Ectodermal cell (in vitro differentiated cells): Measurements from ENCODE around the gene CLPTM1L. TPM values are rescaled to one million over a fixed set of nuclear protein-coding genes. Genes with fewer than 3 reads are reported as not detected.

Source experiments
- H3K27ac ChIP-seq: 2 replicates; pipeline ENCODE4 v1.7.0; 2013; ENCODE audit warnings: mild to moderate bottlenecking, low read depth, low read length; ENCODE audit not compliant: insufficient read depth, poor library complexity, severe bottlenecking
- H3K27me3 ChIP-seq: 2 replicates; pipeline ENCODE4 v1.7.0; 2013; ENCODE audit warnings: mild to moderate bottlenecking, low read length; ENCODE audit not compliant: insufficient read depth, control insufficient read depth, poor library complexity, severe bottlenecking
- H3K36me3 ChIP-seq: one replicate; pipeline ENCODE4 v1.7.0; 2013; ENCODE audit warnings: low read length; ENCODE audit not compliant: control insufficient read depth, insufficient read depth
- H3K4me1 ChIP-seq: one replicate; pipeline ENCODE4 v1.7.0; 2013; ENCODE audit warnings: low read length; ENCODE audit not compliant: control insufficient read depth, insufficient read depth
- H3K4me3 ChIP-seq: 2 replicates; pipeline ENCODE4 v1.7.0; 2013; ENCODE audit warnings: low read depth, low read length, control low read depth; ENCODE audit not compliant: insufficient read depth
- H3K9me3 ChIP-seq: 2 replicates; pipeline ENCODE4 v1.7.0; 2013; ENCODE audit warnings: mild to moderate bottlenecking, low read length, moderate library complexity; ENCODE audit not compliant: control insufficient read depth
- WGBS, 2 experiments: methylation state at CpG; one replicate each; pipeline ENCODE4 v1.1.7; 2013; ENCODE audit warnings: missing lambda C conversion rate in 2 of 2; 5-methylcytosine and 5-hydroxymethylcytosine counted together
- polyA plus RNA-seq, 4 experiments: library from polyadenylated mRNA; stranded (reverse); fragments of 50-300 nt; gene quantifications; one replicate each; pipeline ENCODE4 v1.2.3, GENCODE V29; 2013

CLPTM1L gene, protein sequence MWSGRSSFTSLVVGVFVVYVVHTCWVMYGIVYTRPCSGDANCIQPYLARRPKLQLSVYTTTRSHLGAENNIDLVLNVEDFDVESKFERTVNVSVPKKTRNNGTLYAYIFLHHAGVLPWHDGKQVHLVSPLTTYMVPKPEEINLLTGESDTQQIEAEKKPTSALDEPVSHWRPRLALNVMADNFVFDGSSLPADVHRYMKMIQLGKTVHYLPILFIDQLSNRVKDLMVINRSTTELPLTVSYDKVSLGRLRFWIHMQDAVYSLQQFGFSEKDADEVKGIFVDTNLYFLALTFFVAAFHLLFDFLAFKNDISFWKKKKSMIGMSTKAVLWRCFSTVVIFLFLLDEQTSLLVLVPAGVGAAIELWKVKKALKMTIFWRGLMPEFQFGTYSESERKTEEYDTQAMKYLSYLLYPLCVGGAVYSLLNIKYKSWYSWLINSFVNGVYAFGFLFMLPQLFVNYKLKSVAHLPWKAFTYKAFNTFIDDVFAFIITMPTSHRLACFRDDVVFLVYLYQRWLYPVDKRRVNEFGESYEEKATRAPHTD
- 101 TPM for polyA plus RNA-seq (2013, experiment 1 of 4)
- 106 TPM for polyA plus RNA-seq (2013, experiment 2 of 4)
- 86.4 TPM for polyA plus RNA-seq (2013, experiment 3 of 4)
- polyA plus RNA-seq (2013, experiment 4 of 4), result 84.4 TPM

DNA sequence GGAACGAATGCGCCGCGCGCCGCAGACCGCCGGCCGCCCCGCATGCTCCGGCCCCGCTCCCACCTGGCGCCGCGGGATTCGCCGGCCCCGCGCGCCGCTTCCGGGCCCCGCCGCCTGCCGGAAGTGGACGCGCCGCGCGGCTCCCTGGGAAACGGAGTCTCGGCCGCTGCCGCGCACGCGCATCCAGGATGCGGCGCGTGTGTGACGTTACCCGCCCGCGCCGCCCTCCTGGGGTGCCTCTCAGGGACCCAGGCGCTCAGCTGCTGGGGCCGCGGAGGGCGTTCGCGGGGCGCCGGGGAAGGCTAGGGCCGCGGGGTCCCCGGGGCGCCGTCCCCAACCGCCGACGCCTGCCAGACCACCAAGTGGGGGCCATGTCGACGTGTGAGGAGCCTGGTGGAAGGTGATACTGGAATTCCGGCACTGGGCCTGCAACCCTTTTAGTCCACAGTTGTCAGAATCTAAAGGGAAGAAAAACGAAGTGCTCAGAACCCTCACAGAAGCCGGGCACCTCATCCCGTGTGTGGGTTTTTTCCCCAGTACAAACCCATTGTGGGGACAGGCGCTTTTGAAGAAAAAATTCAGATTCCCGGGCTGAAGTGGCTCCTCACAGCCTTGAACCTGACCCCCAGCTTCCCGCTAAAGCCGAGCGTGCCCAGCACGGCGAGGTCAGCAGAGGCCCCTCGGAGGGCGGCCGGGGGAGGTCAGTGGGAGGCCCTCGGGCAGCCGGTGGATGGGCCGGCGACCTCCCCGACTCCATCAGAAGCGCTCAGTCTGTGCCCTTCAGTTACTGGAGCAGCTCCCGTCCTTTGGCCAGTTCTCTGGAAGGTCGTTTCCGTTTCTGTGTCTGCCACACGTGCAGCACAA lies at the start of gene CLPTM1L:
CLPTM1L (minus strand) TSS at position 125 of the 864 bp plus-strand sequence. CDS start 258 bp downstream, outside the sequence.
- H3K27me3 ChIP-seq, result no peaks in the 10 kb centered on the region
- H3K4me3 ChIP-seq, result peak within 1 kb of the TSS; percentile 88
- 4% methylated on average over 87 of the region's 87 CpGs for WGBS, 2 experiments
- peaks cover 17% of the 10 kb centered on the region for H3K36me3 ChIP-seq
- no peaks in the 10 kb centered on the region for H3K9me3 ChIP-seq
- no peak within 1 kb of the TSS for H3K27ac ChIP-seq
- no peaks in the 10 kb centered on the region for H3K4me1 ChIP-seq

DNA sequence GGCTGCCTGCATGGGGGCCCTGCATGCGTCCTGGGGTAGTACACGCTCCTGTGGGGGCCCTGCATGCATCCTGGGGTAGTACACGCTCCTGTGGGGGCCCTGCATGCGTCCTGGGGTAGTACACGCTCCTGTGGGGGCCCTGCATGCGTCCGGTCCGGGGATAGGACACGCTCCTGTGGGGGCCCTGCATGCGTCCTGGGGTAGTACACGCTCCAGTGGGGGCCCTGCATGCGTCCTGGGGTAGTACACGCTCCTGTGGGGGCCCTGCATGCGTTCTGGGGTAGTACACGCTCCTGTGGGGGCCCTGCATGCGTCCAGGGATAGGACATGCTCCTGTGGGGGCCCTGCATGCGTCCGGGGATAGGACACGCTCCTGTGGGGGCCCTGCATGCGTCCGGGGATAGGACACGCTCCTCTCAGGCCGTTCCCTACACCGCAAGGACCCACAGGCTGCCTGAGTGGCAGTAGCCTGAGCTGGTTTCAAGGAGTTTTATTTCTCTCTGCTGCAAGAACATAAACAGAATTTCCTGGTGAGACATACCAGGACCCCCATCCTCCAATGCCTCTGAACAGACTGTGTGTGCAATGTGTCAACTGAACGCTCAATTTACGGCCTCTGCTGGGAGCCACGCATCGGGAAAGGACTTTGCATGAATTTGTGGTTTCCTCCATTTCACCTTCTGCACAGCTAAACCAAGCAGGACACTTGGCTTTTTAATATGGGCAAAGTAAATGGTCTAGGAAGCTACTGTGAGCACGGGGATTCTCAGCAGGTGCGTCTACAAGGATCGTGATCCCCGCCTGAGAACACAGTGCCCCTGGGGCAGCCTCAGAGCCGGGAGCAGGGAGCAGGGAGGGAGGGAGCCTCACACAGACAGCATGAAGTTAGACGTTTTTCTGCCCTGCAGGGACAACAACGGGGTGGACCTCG lies 48.9 kb upstream of the CLPTM1L start:
- Histone ChIP-seq H3K4me3 (no peak overlapping the region), H3K27me3 (peaks cover 8% of the 10 kb centered on the region), H3K36me3 (no peaks in the 10 kb centered on the region), H3K4me1 (peaks cover 8% of the 10 kb centered on the region), H3K9me3 (no peaks in the 10 kb centered on the region), H3K27ac (no peak overlapping the region)
- 86 to 88% methylated on average over 36 of the region's 36 CpGs for WGBS, 2 experiments

GRCh38 chr5:1392801-1393565 lies 48.1 kb upstream of the CLPTM1L start:
- no peak overlapping the region for H3K4me3 ChIP-seq
- H3K36me3 ChIP-seq, result no peaks in the 10 kb centered on the region
- H3K9me3 ChIP-seq, result no peaks in the 10 kb centered on the region
- H3K4me1 ChIP-seq, result peaks cover 8% of the 10 kb centered on the region
- 84 to 85% methylated on average over 22 of the region's 22 CpGs for WGBS, 2 experiments
- H3K27me3 ChIP-seq, result peaks cover 17% of the 10 kb centered on the region
- no peak overlapping the region for H3K27ac ChIP-seq

- Histone ChIP-seq H3K27me3 (peaks cover 24% of the 10 kb centered on the region), H3K36me3 (no peaks in the 10 kb centered on the region), H3K4me1 (peaks cover 8% of the 10 kb centered on the region), H3K27ac (no peak overlapping the region), H3K4me3 (no peak overlapping the region), H3K9me3 (no peaks in the 10 kb centered on the region)
- WGBS, 2 experiments, result 81 to 84% methylated on average over 11 of the region's 11 CpGs
Observed at GRCh38 chr5:1392261-1392660, 47.4 kb upstream of the CLPTM1L start.

DNA sequence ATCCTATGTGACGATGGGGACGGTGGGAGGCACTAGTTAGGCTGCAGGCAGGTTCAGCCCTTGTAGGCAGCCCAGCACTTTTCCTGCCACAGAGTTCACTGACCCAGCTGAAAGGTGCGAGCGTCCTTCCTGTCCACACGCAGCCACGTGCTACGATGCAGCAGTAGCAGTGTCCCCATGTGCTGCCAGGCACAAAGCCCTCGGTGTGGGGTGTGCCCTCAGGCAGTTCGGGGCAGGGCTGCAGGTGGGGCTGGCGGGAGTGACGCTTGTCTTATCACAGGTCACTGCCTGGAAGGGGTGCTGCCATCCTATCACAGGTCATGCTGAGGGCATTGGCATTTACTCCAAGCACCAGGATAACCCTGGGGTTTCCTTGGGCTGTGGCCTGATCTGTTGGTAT lies 46.8 kb upstream of the CLPTM1L start:
- 80 to 83% methylated on average over 11 of the region's 11 CpGs for WGBS, 2 experiments
- no peak overlapping the region for H3K27ac ChIP-seq
- H3K27me3 ChIP-seq, result peaks cover 30% of the 10 kb centered on the region
- no peaks in the 10 kb centered on the region for H3K36me3 ChIP-seq
- H3K4me1 ChIP-seq, result peaks cover 8% of the 10 kb centered on the region
- no peak overlapping the region for H3K4me3 ChIP-seq
- no peaks in the 10 kb centered on the region for H3K9me3 ChIP-seq

DNA sequence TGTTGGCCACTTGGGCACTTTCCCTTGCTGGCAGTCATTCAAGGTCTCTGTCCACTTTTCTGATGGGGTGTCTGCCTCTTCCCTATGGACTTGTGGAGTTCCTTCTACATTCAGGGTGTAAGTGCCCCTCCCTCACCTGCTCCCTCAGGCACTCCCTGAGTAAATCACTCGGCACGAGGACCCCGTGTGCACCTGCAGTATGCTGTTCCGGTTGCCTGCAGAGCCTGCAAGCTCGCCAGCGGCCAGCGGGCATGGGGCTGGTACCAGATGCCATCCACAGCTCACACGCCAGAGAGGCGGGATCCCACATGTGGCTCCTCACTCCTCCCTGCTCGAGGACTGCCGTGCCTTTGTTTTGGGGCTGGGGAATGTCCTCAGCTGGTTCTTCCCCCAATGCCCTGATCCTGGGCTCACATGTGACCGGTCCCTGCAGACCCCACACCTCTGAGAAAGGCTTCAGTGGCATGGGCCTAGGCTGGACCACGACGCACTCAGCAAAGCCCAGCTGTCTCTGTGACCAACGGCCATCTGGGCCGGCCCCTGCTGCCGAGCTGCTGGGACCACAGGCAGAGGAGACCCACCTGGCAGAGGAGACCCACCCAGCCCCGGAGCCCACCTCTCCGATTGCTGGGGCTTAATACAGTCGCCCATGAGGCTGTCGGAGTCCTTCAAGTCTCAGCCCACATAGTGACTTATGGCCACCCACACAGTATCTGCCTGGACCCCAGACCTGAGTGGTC lies 46.1 kb upstream of the CLPTM1L start:
- H3K36me3 ChIP-seq, result no peaks in the 10 kb centered on the region
- H3K4me1 ChIP-seq, result peaks cover 5% of the 10 kb centered on the region
- no peaks in the 10 kb centered on the region for H3K9me3 ChIP-seq
- 89 to 90% methylated on average over 21 of the region's 21 CpGs for WGBS, 2 experiments
- H3K27me3 ChIP-seq, result peaks cover 36% of the 10 kb centered on the region
- no peak overlapping the region for H3K27ac ChIP-seq
- no peak overlapping the region for H3K4me3 ChIP-seq

- Histone ChIP-seq H3K27ac (no peak overlapping the region), H3K9me3 (no peaks in the 10 kb centered on the region), H3K36me3 (no peaks in the 10 kb centered on the region), H3K27me3 (peaks cover 43% of the 10 kb centered on the region), H3K4me3 (no peak overlapping the region), H3K4me1 (peaks cover 6% of the 10 kb centered on the region)
- WGBS, 2 experiments, result 84 to 85% methylated on average over 7 of the region's 7 CpGs
Observed at GRCh38 chr5:1390333-1390732, 45.4 kb upstream of the CLPTM1L start.

DNA sequence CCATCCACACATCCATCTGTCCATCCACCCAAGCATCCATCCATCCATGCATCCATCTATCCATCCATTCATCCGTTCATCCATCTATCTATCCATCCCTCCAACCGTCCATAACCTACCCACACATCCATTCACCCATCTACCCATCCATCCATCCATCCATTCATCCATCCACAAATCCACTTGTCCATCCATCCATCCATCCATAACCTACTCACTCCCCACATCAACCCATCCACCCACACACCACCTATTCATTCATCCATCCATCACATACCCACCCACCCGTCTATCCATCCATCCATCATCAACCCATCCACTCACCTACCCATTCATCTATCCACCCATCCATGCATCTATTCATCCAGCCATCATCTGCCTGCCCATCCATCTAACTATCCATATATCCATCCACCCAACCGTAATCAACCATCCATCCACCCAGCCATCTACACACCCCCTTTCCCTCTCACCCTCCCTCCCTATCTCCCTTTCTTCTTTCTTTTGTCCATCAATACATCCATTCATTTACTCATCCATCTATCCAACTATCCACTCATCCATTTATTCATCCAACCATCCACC lies 43.6 kb upstream of the CLPTM1L start:
- WGBS, 2 experiments, result 81 to 85% methylated on average over 4 of the region's 4 CpGs
- H3K9me3 ChIP-seq, result no peaks in the 10 kb centered on the region
- H3K36me3 ChIP-seq, result no peaks in the 10 kb centered on the region
- H3K27ac ChIP-seq, result no peak overlapping the region
- no peak overlapping the region for H3K4me3 ChIP-seq
- H3K4me1 ChIP-seq, result peaks cover 7% of the 10 kb centered on the region
- peaks cover 62% of the 10 kb centered on the region for H3K27me3 ChIP-seq
